ENCODE measurements around the gene PLK3. TPM values are rescaled to one million over a fixed set of nuclear protein-coding genes. Genes with fewer than 3 reads are reported as not detected.
"Not testable (repeated sequence)": the region's sequence is repeated elsewhere in the genome, so short reads cannot be mapped to it uniquely, and the experiment has no call there.

The PLK3 gene
- total RNA-seq, 1 experiment from 2014 or later = 15.9 TPM

DNA sequence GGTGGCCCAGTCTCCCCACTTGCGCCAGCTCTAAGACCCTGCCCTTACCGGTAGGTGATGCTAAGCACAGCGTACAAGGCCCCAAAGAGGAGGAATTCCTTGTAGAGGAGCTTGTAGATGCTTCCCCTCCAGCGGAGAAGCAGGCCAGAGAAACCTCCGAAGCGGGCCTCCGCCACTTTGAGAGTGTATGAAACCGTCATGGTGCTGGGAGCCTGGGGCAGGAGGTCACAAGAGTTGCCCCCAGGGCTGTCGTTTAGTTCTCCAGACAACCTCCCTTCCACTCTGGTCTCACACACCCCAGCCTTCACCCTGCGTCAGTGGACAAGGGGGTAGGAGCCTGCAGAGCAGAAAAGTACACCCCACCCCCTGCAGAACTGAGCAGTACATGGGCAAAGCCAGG lies 12.7 kb upstream of the PLK3 start:
- no peak for DNase-seq (ENCODE audit: low spot score)

DNA sequence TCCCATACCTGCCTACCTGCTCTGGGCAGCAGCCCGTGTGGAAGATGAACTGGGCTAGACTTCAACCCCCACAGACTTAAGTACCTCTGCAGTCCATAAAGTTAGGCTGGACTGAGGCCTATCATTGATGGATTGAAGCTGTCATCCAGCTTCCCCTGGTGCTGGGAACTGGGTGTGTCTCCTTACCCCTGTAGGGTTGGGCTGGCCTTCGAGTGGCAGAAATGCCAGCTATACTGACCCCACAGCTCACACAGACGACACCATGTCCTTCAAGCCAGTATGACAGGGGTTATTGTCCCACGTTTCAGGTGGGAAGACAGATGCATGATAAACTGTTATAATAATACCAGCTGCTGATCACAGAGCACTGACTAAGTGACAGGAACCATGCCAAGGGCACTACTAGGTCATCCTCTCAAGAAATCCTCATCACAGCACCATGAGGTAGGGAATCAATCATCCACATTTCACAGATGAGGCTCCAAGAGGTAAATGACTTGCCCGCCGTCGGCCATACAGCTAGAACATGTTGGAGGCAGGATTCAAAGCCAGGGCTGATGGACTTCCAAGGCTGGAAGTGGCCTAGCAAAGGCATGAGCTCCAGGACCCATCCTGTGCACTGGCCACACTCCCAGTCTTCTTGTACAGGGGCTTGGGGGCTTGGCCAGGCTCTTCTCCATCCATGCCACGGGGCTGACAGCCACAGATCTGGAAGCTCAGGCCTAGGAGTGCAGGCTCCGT lies 11.9 kb upstream of the PLK3 start, which contains the start of gene BEST4:
Gene BEST4 (minus strand): TSS at position 51 of the 741 bp plus-strand sequence. CDS start 465 bp downstream, outside the sequence.
- DNase-seq (ENCODE audit: low spot score) = no peak

DNA sequence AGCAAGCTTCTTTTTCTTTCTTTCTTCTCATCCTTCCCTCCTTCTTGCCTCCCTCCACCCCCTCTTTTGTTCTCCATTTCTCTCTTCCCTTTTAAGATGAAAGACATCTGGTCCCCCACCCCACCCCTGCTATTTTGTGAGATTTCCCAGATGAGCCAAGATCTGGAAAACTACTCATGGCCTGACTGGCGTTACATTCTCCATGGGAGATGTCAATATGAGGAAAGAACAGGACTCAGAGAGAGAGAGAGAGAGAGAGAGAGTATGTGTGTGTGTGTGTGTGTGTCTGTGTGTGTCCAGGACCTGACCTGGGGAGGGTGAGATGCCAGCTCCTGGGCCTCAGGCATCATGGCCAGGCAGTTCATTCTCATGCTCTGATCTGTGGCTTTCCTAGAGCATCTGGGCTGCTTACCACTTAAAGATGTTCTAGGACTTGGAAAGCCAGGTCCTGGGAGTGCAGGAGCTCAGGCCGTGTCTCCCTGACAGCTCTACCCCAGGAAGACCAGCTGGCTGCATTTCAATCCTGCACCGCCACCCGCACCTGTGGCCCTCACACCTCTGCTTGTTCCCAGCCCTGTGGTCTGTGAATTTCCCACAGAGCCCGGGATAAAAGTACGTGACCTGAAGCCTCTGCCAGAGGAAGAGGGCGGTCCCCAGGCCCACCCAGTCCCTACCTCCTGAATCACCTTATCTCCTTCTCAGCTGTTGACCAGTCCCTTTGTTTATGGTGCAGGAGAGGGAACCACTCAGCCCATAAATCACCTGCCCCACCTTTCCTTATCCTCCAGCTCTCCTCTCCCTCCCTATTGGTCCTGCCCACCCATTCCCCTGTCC lies 9.0 kb upstream of the PLK3 start:
- no peak for DNase-seq (ENCODE audit: low spot score)

DNA sequence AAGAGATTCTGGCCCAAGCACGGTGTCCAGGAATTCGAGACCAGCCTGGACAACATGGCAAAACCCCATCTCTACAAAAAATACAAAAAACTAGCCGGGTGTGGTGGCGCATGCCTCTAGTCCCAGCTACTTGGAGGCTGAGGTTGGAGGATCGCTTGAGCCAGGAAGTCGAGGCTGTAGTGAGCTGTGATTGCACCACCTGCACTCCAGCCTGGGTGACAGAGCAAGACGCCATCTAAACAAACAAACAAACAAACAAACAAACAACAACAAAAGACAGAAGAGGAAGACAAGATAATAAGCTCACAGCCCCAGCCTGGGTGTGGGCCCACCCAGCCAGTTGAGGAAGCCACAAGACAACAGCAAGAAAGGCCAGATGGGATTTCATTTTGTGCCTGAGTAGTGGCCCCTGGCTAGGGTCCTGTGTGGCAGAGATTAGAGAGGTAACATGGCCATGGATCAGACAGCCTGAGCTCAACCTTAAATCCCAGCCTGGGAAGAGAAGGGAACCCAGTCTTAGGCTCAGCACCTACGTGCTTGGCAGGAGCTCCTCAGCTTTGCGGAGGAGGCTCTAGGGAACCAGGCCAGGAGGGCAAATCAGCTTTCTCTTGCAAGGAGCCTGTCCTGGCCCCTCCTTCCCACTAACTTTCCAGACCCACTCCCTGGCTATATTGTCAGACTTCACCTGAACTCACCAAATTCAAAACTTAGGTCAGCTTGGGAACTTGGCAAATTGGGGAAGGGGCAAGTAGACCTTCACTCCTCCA lies 7.3 kb upstream of the PLK3 start:
- DNase-seq (ENCODE audit: low spot score) = no peak

DNA sequence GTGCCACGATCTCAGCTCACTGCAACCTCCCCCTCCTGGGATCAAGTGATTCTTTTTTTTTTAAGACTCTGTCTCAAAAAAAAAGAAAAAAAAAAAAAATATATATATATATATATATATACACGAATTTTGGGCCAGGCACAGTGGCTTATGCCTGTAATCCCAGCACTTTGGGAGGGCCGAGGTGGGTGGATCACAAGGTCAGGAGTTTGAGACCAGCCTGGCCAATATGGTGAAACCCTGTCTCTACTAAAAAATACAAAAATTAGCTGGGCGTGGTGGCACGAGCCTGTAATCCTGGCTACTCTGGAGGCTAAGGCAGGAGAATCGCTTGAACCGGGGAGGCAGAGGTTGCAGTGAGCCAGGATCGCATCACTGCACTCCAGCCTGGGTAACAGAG lies 2.3 kb upstream of the PLK3 start:
- not testable (repeated sequence) for DNase-seq (ENCODE audit: low spot score)

DNA sequence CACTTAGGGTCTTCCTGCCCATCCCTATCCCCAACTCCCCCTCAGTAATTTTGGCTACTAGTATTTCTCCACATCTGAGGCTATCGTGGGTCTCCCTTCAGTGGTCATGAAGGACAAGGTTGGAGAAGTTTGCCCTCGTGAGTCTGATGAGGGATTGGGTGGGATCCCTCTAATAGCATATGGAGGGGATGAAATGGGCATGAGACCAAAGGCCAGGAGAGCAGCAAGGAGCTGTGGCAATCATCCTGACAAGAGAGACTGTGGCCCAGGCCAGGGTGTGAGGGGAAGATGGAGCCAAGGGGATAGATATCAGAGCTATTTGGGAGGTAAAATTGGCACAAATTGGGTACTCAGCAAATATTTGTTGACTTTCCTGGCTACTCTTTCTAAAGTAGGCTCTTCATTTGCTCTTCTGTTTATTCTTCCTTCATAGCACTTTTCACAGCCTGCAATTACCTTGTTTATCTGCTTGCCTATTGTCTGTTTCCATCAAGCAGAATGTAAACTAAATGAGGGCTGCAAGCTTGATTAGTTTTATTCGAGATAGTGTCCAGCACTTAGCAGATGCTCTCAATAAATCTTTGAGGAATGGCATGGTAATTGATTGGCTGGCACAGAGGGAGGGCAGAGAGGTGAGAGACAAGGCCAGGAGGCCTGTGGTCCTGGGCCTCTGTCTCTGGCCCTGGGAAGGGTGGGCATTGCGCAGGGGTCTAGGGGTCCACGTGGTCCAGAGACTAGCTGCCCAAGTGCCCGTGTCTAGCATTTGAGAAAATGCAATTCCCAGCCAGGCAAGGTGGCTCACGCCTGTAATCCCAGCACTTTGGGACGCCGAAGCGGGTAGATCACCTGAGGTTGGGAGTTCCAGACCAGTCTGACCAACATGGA lies 1.5 kb upstream of the PLK3 start:
- no peak for DNase-seq (ENCODE audit: low spot score)

DNA sequence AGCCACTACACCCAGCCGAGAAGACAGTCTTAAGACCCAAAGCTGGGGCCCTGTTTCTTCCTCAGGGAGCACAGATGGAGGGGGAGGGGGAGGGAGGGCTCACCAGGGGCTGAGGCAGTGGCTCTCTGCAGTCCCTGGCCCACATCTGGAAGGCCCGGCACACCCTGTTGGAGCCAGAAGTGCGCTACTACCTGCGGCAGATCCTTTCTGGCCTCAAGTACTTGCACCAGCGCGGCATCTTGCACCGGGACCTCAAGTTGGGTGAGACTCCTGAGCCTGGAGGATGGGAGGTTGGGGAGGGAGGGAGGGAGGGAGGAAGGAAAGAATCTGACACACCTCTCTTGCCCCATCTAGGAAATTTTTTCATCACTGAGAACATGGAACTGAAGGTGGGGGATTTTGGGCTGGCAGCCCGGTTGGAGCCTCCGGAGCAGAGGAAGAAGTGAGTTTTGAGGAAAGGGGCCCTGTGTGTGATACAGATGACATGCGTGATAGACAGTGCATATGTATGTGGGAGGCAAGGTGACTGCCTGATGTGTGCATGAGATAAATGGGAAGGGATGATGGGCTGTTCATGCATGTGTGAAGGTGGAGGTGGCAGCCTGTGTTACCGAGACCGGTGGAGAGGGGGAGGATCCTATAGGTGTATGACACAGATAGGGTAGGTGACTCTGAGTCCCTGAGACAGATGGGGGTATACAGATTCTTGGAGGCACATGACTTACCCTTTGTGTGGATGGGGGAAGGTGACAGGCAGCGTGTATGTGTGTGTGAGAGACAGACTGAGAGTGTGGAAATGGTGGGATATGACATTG lies 1.5 kb downstream of the PLK3 start:
- DNase-seq (ENCODE audit: low spot score) = no peak

DNA sequence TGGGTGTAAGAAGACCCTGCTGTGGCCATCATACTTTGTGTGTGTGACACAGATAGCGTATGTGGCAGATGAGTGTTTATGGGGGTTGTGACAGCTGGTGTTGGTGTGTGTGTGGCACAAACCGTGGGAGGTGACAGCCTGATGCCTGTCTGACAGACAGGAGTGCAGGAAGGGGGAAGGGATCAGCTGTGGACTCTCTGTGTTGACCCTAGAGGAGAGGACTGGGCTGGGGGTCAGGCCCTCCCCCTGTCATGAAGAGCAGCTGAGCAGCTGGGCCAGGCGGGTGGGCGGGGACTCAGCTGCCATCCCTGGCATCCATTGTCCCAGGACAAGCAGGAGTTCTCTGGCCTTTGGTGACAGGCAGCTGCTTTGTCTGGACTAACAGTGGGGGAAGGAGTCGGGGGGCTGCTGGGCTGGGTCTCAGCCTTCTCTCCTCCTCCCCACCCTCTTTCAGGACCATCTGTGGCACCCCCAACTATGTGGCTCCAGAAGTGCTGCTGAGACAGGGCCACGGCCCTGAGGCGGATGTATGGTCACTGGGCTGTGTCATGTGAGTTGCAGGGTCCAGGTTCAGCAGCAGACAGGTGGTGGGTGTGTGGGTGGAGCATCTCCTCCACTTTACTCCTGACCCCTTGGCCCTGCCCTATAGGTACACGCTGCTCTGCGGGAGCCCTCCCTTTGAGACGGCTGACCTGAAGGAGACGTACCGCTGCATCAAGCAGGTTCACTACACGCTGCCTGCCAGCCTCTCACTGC lies 2.3 kb downstream of the PLK3 start:
- no peak for DNase-seq (ENCODE audit: low spot score)

DNA sequence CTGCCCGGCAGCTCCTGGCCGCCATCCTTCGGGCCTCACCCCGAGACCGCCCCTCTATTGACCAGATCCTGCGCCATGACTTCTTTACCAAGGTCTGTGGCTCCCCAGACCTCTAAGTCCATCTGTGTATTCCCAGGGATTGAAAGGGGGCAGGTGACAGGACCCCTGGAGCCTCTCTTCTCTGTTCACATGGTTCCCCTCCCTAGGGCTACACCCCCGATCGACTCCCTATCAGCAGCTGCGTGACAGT lies 2.8 kb downstream of the PLK3 start:
- DNase-seq (ENCODE audit: low spot score) = no peak

DNA sequence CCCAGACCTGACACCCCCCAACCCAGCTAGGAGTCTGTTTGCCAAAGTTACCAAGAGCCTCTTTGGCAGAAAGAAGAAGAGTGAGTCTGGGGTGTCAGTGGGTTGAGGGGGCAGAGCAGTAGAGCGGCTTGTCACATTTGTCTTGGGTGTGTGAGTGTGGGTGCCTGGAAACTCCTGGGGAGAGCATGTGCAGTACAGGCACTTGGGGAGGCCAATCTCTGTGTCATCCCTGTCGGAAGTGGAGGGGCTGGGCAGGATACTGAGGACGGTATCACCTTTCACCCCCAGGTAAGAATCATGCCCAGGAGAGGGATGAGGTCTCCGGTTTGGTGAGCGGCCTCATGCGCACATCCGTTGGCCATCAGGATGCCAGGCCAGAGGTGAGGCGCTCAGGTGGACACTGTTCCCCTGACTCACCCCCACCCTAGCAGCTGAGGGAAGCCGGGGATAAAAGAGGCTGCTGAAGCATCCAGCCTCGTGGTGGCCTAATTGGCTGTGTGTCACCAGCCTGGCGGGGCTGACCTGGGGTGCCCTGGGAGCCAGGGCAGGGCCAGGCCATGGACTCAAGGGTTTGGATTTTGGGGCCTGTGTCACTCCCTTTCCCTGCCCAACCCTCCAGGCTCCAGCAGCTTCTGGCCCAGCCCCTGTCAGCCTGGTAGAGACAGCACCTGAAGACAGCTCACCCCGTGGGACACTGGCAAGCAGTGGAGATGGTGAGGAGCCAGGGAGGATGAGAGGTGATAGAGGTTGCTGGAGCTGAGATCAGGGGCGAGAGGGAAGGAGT lies 3.3 kb downstream of the PLK3 start:
- DNase-seq (ENCODE audit: low spot score) = no peak

DNA sequence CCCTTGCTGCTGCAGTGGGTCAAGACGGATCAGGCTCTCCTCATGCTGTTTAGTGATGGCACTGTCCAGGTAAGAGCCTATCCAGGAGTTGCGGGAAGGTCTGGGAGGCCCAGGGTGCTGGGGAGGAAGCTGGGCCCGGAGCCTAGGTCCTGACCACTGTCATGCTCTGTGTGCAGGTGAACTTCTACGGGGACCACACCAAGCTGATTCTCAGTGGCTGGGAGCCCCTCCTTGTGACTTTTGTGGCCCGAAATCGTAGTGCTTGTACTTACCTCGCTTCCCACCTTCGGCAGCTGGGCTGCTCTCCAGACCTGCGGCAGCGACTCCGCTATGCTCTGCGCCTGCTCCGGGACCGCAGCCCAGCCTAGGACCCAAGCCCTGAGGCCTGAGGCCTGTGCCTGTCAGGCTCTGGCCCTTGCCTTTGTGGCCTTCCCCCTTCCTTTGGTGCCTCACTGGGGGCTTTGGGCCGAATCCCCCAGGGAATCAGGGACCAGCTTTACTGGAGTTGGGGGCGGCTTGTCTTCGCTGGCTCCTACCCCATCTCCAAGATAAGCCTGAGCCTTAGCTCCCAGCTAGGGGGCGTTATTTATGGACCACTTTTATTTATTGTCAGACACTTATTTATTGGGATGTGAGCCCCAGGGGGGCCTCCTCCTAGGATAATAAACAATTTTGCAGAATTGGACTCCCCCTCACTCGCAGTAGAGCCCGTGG lies 5.3 kb downstream of the PLK3 start:
- no peak for DNase-seq (ENCODE audit: low spot score)

DNA sequence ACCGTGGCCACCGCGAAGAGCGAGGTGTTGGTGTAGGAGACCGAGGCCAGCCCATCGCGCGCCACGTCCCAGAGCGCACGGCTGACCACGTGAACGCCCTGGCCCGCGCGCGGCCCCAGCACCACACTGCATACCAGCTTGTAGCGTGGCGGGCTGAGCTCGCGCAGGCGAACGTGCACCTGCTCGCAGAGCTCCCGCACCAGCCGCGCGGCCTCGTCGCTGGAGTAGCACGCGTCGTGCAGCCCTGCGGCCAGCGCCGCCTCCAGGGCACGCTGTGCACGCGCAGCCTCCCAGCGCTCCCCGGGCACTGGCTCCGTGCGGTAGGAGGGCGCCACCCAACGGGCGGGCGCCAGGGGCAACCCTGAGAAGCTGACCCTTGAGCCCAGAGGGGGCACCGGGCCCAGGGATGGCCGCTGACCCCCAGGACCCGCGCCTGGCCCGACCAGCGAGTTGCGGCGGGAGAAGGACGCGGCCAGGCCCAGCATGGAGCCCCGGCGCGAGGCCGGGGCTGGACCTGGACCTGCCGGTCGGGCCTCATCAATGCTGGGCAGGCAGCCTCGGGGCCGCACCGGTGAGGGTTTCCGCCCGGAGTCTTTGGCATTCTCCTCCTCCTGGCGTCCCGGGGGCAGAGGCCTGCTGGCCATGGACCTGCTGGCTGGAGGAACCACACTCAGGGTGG lies 6.0 kb downstream of the PLK3 start:
- no peak for DNase-seq (ENCODE audit: low spot score)

DNA sequence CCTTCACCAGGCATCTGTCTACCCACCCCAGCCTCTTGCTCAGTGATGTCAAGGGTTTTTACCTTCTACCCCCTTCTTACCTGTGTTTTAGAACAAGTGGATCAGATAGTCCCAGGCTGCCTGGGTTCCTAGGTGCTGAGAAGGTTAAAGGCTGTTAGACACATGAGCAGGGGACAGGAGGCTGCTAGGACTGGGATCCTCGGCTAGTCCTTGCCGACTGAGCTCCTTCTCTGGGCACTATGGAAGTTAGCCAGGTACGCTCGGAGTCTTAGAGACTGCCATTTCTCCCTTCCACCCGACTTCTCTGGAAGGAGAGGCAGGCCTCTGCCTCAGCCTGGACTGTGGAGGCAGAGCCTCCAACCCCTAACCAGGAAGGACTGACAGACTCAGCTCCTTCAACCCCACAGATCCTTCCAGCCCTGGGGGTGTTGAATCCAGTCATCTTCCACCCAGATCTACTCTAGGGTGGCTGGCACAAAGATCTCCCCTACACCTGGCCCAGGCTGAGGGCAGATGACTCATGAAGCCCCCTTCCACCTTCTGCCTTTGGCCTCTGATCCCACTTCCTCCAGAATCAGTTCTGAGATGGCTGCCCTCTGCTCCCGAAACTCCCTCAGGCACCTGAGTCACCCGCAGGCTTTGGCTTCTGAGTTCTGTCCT lies 6.7 kb downstream of the PLK3 start, which contains the start of gene DYNLT4:
Gene DYNLT4 (minus strand): TSS at position 648 of the 660 bp plus-strand sequence. CDS start 683 bp downstream, outside the sequence.
- no peak for DNase-seq (ENCODE audit: low spot score)

DNA sequence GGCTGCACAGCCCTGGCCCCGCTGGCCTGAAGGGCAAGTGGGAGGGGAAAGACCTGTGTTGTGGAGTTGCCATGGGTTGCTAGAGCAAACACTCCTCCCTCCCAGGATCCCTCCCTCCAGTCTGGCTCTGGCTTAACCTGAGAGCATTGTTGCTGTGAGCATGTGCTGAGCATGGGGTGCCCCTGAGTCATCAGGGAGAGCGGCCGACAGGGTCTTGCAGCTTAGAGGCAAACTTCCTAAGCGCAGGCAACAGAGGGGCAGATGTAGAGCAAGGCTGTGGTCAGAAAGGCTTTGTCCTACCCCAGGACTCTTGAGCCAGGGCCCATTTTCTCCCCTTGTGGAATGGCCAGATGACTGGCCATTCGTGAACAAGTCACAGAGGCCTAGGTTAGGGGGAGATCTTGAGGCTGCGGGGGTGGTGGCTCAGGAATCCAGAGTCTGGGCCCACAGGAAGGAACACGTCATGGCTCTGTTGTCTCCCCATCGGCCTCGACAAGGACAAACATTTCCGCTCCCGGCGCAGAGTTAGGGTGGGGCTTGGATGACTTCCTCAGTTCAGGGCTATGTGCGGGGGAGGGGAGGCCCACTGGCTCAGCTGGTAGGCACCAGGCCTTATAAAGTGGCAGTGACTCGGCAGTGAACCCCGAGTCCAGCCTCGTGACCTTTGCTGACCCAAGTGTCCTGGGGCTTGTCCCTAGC lies 7.3 kb downstream of the PLK3 start:
- DNase-seq (ENCODE audit: low spot score) = peak; percentile 99

DNA sequence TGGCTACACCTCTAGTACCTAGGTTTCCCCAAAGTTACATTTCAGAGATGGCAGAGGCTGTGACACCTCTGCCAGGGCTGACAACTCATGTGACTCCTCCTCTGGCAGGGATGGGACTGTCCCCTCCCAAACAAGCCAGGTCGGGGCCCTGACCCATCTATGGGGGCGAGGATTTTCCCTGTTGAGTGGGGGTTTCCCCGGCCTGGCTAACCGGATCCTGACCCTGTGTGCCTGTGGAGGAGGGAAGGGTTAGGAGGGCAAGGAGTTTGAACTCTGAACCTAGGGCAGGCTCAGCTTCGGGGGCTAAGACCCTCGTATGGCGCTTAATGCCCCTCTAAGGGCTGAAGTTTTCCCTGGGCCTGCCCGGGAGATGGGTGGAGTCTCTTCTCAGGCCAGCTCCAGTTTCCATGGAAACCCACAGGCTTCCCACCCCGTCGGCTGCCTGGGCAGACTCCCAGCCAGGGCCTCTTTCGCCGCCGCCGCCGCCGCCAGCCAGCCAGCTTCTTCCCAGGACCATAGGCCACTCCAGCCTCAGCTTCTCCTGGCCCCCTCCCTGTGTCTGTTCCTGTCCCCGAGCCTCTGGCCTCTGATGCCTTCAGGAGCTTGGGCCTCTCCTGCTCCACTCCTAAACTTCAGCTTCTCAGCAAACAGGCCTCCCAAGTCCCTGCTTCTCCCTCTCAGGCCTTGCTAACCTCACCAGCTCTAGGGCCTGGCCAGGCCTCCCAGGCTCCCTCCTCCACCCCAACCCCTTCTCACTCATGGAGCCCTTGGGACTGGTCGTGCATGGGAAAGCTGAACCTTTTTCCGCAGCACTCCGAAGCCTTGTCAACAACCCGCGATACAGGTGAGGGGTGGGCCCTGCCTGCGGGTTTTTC lies 8.1 kb downstream of the PLK3 start, which contains the start of gene BTBD19:
Gene BTBD19 (plus strand): TSS at position 461 of the 875 bp plus-strand sequence. CDS start 298 bp downstream, at position 759.
- DNase-seq (ENCODE audit: low spot score) = peak; percentile 79
